Activated T-helper 2 cell treated with anti-CD3 and anti-CD28 coated beads, Interferon-gamma antibody, Interleukin-2, Interleukin-4, amounts not matched to agents 10 μg/mL and 5 μg/mL and 100 μg/mL, durations not matched to agents 14 hours and 24 hours and 36 hours (primary cell): ENCODE results near the gene BCL2L13. TPM values are rescaled to one million over a fixed set of nuclear protein-coding genes. Genes with fewer than 3 reads are reported as not detected.

Source experiments
- DNase-seq: peaks from one replicate; pipeline ENCODE4 v3.0.0; 2021; ENCODE audit warnings: low spot score
- H3K27ac Mint-ChIP-seq: one replicate; pipeline ENCODE4 v1.8.0; 2021; ENCODE audit warnings: mixed read lengths
- H3K27me3 Mint-ChIP-seq: one replicate; pipeline ENCODE4 v1.8.0; 2021; ENCODE audit warnings: low read depth, mixed read lengths
- H3K36me3 Mint-ChIP-seq: one replicate; pipeline ENCODE4 v1.8.0; 2021; ENCODE audit warnings: low read depth, mixed read lengths
- H3K4me1 Mint-ChIP-seq: one replicate; pipeline ENCODE4 v1.8.0; 2021; ENCODE audit warnings: low read depth, mixed read lengths
- H3K4me3 Mint-ChIP-seq: one replicate; pipeline ENCODE4 v1.8.0; 2021; ENCODE audit warnings: low read depth, mild to moderate bottlenecking, moderate library complexity, mixed read lengths
- H3K9me3 Mint-ChIP-seq: one replicate; pipeline ENCODE4 v1.8.0; 2021; ENCODE audit warnings: mixed read lengths
- intact Hi-C: fragments of 100-400 bp; cut with micrococcal nuclease; formaldehyde crosslinking; loops from one replicate; pipeline ENCODE4 v1.15.1; 2023
- total RNA-seq: library from RNA; stranded (reverse); gene quantifications from 2 replicates; pipeline ENCODE4 v1.2.3, GENCODE V29; 2022

Gene BCL2L13
- total RNA-seq, 1 donor from 2014 or later = 33.7 TPM

GRCh38 chr22:17726928-17727897, 88.7 kb downstream of the BCL2L13 start:
- no peaks in the 10 kb centered on the region for H3K27me3 Mint-ChIP-seq
- no peaks in the 10 kb centered on the region for H3K9me3 Mint-ChIP-seq
- intact Hi-C loops = no loop called here
- no peak for DNase-seq
- H3K36me3 Mint-ChIP-seq = peaks cover 32% of the 10 kb centered on the region
- H3K4me3 Mint-ChIP-seq = no peak overlapping the region
- H3K27ac Mint-ChIP-seq = no peak overlapping the region
- H3K4me1 Mint-ChIP-seq = peaks cover 7% of the 10 kb centered on the region

GRCh38 chr22:17728786-17729185, 90.2 kb downstream of the BCL2L13 start:
- Mint-ChIP-seq H3K36me3 (peaks cover 44% of the 10 kb centered on the region), H3K4me1 (peaks cover 15% of the 10 kb centered on the region), H3K4me3 (no peak overlapping the region), H3K9me3 (no peaks in the 10 kb centered on the region), H3K27me3 (no peaks in the 10 kb centered on the region), H3K27ac (no peak overlapping the region)
- intact Hi-C loops = no loop called here
- no peak for DNase-seq

DNA sequence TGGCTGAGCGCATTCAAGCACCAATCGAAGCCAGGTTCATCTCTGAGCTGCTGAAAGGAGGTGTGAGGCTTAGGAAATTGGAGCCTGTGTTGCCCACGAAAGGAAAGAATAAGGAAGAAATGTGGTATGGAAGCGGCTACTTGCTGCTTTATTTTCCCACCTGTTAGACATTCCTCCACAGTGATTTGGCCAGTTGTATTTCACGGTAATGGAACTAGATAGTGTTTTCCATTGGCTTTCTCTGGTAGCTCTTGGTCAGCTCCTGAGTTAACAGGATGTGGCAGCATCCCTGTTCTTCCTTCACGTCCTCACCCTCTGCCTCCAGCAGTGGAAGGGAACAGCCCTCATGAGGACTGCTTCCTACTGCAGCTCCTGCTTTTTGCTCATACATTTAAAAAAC, 91.0 kb downstream of the BCL2L13 start:
- H3K4me3 Mint-ChIP-seq = no peak overlapping the region
- intact Hi-C loops = no loop called here
- H3K36me3 Mint-ChIP-seq = peaks cover 52% of the 10 kb centered on the region
- no peaks in the 10 kb centered on the region for H3K9me3 Mint-ChIP-seq
- DNase-seq = no peak
- H3K27me3 Mint-ChIP-seq = no peaks in the 10 kb centered on the region
- H3K4me1 Mint-ChIP-seq = peaks cover 23% of the 10 kb centered on the region
- H3K27ac Mint-ChIP-seq = no peak overlapping the region

DNA sequence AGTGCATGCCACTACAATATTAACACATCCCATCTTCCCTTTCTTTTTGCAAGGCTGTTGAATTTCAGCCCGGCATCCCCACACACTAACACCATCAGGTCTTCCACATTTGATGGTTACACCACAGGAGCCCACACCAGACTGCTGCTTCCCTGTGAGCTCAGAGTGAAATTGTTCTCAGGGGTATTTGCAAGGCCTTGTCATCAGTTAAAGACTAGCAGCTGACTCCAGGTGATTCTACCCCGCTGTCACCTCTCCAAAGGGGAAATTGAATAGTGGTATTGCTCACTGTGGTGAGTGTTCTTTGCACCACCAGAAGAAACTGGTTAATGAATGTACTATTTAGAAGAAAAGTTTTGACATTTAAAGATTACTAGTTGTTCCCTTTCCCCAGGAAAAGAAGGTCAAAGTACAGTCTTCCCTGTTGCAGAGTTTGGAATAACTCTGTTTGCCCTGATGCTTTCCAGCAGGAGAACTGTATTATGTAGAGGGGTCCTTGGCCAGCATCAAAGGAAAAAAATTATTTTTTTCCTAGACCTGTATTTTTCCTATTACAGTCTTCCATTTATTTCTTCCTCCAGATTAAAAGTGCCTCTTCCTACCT, 93.8 kb downstream of the BCL2L13 start:
- Mint-ChIP-seq H3K36me3 (peaks cover 44% of the 10 kb centered on the region), H3K27ac (no peak overlapping the region), H3K9me3 (no peaks in the 10 kb centered on the region), H3K4me3 (no peak overlapping the region), H3K4me1 (peaks cover 20% of the 10 kb centered on the region), H3K27me3 (no peaks in the 10 kb centered on the region)
- intact Hi-C loops = no loop called here
- no peak for DNase-seq

DNA sequence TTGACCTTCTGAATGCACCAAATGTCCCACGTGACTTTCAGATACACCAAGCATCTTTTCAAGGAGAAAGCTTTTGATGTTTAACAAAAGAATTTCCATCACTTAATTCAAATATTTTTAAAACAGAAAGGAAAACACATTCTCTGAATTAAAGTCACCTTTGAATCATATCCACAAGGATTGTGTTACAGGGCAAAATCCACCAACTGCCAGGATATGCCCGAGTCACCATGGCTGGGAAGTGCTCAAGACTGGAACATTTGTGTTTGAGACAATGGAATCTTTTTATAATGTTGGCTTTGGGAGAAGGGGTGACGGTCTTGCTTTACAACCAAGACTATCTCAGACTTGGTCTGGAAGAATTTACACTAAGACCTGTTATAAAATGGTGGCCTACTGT, 94.9 kb downstream of the BCL2L13 start:
- Mint-ChIP-seq H3K4me3 (no peak overlapping the region), H3K36me3 (peaks cover 36% of the 10 kb centered on the region)
- intact Hi-C loops = no loop called here

DNA sequence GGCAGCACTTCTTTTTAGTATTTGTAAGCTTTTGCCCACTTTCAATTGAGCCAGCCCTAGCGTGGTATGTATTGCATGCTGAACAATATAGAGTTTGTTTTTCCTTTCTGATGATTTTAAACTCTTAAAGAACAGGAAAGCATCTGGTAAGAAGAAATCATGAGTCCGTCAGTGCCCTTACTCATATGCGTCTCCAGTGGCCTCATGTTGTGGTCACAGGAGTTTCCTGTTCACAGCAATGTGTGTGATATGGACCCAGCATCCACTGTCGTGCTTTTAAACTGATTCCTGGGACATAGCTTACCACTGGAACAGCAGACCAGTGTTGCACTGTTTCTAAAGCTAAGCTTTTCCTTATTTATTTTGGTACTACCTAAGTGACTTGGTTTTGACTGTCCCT, 95.6 kb downstream of the BCL2L13 start:
- H3K27ac Mint-ChIP-seq = peak overlapping the region; percentile 74
- no peak for DNase-seq
- H3K9me3 Mint-ChIP-seq = no peaks in the 10 kb centered on the region
- H3K27me3 Mint-ChIP-seq = no peaks in the 10 kb centered on the region
- peaks cover 20% of the 10 kb centered on the region for H3K4me1 Mint-ChIP-seq
- H3K36me3 Mint-ChIP-seq = peaks cover 34% of the 10 kb centered on the region
- no peak overlapping the region for H3K4me3 Mint-ChIP-seq
- intact Hi-C loops = loop anchor here (2.0 kb wide), 1 partner anchor 47 kb away; no protein-coding TSS in a partner anchor

More for the DNA sequence above, 94.9 kb downstream of the BCL2L13 start:
- Mint-ChIP-seq H3K27ac (peak overlapping the region; percentile 74), H3K9me3 (no peaks in the 10 kb centered on the region), H3K27me3 (no peaks in the 10 kb centered on the region), H3K4me1 (peaks cover 20% of the 10 kb centered on the region)
- no peak for DNase-seq

- Mint-ChIP-seq H3K36me3 (peaks cover 15% of the 10 kb centered on the region), H3K4me1 (peaks cover 14% of the 10 kb centered on the region), H3K27ac (no peak overlapping the region), H3K27me3 (no peaks in the 10 kb centered on the region), H3K9me3 (no peaks in the 10 kb centered on the region), H3K4me3 (no peak overlapping the region)
- DNase-seq = no peak
- intact Hi-C loops = loop anchor here (5.0 kb wide), 1 partner anchor 34 kb away; the partner anchor contains the start of gene BID
Observed at GRCh38 chr22:17738386-17739128, 100.0 kb downstream of the BCL2L13 start.

- Mint-ChIP-seq H3K36me3 (peaks cover 7% of the 10 kb centered on the region), H3K4me3 (no peak overlapping the region), H3K9me3 (no peaks in the 10 kb centered on the region), H3K4me1 (peaks cover 5% of the 10 kb centered on the region), H3K27ac (no peak overlapping the region), H3K27me3 (no peaks in the 10 kb centered on the region)
- no peak for DNase-seq
- intact Hi-C loops = loop anchor here (5.0 kb wide), 1 partner anchor 33 kb away; the partner anchor contains the start of gene BID
Observed at GRCh38 chr22:17739196-17739975, 100.8 kb downstream of the BCL2L13 start.

- H3K4me3 Mint-ChIP-seq = no peak overlapping the region
- H3K36me3 Mint-ChIP-seq = peaks cover 2% of the 10 kb centered on the region
- no peak for DNase-seq
- intact Hi-C loops = loop anchor here (1.0 to 2.0 kb wide), 2 partner anchors 43 to 335 kb away; partner anchors contain the start of gene PEX26
- no peak overlapping the region for H3K27ac Mint-ChIP-seq
- no peaks in the 10 kb centered on the region for H3K9me3 Mint-ChIP-seq
- H3K4me1 Mint-ChIP-seq = no peaks in the 10 kb centered on the region
- no peaks in the 10 kb centered on the region for H3K27me3 Mint-ChIP-seq
Observed at GRCh38 chr22:17741866-17742526, 103.4 kb downstream of the BCL2L13 start.

GRCh38 chr22:17742527-17742902, 104.0 kb downstream of the BCL2L13 start:
- no peaks in the 10 kb centered on the region for H3K4me1 Mint-ChIP-seq
- no peak overlapping the region for H3K4me3 Mint-ChIP-seq
- intact Hi-C loops = loop anchor here (1.0 to 2.0 kb wide), 2 partner anchors 43 to 334 kb away; partner anchors contain the start of gene PEX26
- peaks cover 2% of the 10 kb centered on the region for H3K36me3 Mint-ChIP-seq
- H3K9me3 Mint-ChIP-seq = no peaks in the 10 kb centered on the region
- peak; percentile 44 for DNase-seq
- H3K27ac Mint-ChIP-seq = no peak overlapping the region
- H3K27me3 Mint-ChIP-seq = no peaks in the 10 kb centered on the region

DNA sequence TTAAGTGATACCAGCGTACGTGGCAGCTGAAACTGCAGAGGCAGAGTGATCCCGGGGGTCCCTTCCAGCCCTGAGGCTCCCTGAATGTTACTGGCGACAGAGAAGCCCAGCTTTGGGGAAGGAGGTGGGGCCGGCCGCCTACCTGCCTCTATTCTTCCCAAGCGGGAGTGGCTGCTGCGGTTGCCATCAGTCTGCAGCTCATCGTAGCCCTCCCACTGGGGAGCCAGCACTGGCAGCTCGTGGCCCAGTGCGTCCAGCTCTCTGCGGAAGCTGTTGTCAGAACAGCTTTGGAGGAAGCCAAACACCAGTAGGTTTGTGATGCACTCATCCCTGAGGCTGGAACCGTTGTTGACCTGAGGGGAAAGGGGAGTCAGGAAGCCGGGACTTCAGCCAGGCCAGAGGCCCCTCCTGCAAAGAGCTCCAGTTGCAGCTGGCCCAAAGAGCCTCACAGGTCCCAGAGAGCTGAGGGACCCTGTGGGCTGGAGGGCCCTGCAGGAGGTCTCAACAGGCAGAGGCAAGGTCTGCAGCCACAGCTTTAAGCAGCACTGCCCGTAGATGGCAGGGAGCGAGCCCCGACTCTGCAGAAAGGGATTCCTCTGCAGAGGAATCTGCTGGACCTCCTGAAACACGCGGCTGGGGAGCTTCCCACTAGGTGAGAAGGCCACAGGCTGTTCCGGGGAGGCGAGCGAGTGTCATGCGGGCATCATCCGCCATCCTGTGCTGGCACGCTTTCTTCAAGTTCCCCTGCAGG, 105.3 kb downstream of the BCL2L13 start:
- Mint-ChIP-seq H3K27ac (no peak overlapping the region), H3K4me3 (no peak overlapping the region), H3K27me3 (no peaks in the 10 kb centered on the region), H3K36me3 (peaks cover 2% of the 10 kb centered on the region), H3K9me3 (no peaks in the 10 kb centered on the region), H3K4me1 (no peaks in the 10 kb centered on the region)
- intact Hi-C loops = loop anchor here (2.0 kb wide), 1 partner anchor 333 kb away; the partner anchor contains the start of gene PEX26
- no peak for DNase-seq
